Muscle of leg (tissue), 11 donors: ENCODE data around the gene SNRPA. TPM values are rescaled to one million over a fixed set of nuclear protein-coding genes. Genes with fewer than 3 reads are reported as not detected.
"Not testable (repeated sequence)": the region's sequence is repeated elsewhere in the genome, so short reads cannot be mapped to it uniquely, and the experiment has no call there.

Source experiments
- DNase-seq: peaks from one replicate; pipeline ENCODE4 v3.0.0; 2013
- H3K27ac ChIP-seq: one replicate; pipeline ENCODE4 v1.5.1; 2013; ENCODE audit warnings: mild to moderate bottlenecking, low read length, control low read depth
- H3K27me3 ChIP-seq: one replicate; pipeline ENCODE4 v1.6.1; 2013; ENCODE audit warnings: low read length; ENCODE audit not compliant: control insufficient read depth, insufficient read depth
- H3K36me3 ChIP-seq: one replicate; pipeline ENCODE4 v1.6.1; 2013; ENCODE audit warnings: low read length; ENCODE audit not compliant: control insufficient read depth, insufficient read depth
- H3K4me1 ChIP-seq: one replicate; pipeline ENCODE4 v1.6.1; 2013; ENCODE audit warnings: low read length; ENCODE audit not compliant: control insufficient read depth, insufficient read depth
- H3K4me3 ChIP-seq: one replicate; pipeline ENCODE4 v1.5.1; 2013; ENCODE audit warnings: low read length, control low read depth
- H3K9me3 ChIP-seq: replicated peaks from 2 replicates; pipeline ENCODE4 v1.6.1; 2013; ENCODE audit warnings: low read depth, low read length; ENCODE audit not compliant: control insufficient read depth
- WGBS: methylation state at CpG from one replicate; pipeline ENCODE4 v1.1.5; 2013; ENCODE audit warnings: missing lambda C conversion rate; ENCODE audit not compliant: insufficient coverage; 5-methylcytosine and 5-hydroxymethylcytosine counted together
- polyA plus RNA-seq, 8 donors: library from polyadenylated mRNA; unstranded; fragments of 120-200 nt; gene quantifications; one replicate each; pipeline versions ENCODE4 v1.2.1 to v1.2.3, GENCODE V29; 2013; ENCODE audit warnings: inconsistent platforms in 1 of 8, low replicate concordance in 1 of 8; ENCODE audit not compliant: insufficient read length in 8 of 8, insufficient read depth in 1 of 8
- total RNA-seq: library from RNA; stranded (reverse); fragments of 120-200 nt; gene quantifications from one replicate; pipeline ENCODE4 v1.2.4, GENCODE V29; 2013

The SNRPA gene
- total and polyA plus RNA-seq, 9 donors, result 27.0 to 88.4 (median 73.2) TPM

DNA sequence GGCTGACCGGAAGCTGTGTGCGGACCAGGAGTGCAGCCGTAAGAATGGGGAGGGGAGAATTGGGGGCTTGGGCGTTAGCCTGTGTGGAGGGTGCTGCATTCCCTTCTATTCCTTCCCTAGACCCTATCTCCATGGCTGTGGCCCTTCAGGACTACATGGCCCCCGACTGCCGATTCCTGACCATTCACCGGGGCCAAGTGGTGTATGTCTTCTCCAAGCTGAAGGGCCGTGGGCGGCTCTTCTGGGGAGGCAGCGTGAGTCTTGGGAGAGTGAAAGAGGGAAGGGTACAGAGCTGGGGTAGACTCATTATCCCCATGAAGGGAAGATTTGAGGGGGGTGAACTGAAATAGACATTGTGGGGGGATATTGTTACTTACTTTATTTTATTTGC is 24.6 kb downstream of the SNRPA start:
- Histone ChIP-seq H3K4me3 (no peak overlapping the region), H3K27ac (no peak overlapping the region), H3K4me1 (peaks cover 15% of the 10 kb centered on the region), H3K36me3 (peaks cover 6% of the 10 kb centered on the region), H3K27me3 (no peaks in the 10 kb centered on the region), H3K9me3 (no peaks in the 10 kb centered on the region)
- no peak for DNase-seq
- WGBS, result 96% methylated on average over 5 of the region's 10 CpGs

GRCh38 chr19:40776364-40776763 is 25.4 kb downstream of the SNRPA start:
- Histone ChIP-seq H3K27ac (peak overlapping the region; percentile 100), H3K4me3 (no peak overlapping the region), H3K36me3 (peaks cover 6% of the 10 kb centered on the region), H3K27me3 (no peaks in the 10 kb centered on the region), H3K4me1 (peaks cover 15% of the 10 kb centered on the region), H3K9me3 (no peaks in the 10 kb centered on the region)
- 100% methylated on average over 2 of the region's 7 CpGs for WGBS
- no peak for DNase-seq

- Histone ChIP-seq H3K4me3 (peak overlapping the region; percentile 60), H3K36me3 (peaks cover 8% of the 10 kb centered on the region), H3K27ac (peak overlapping the region; percentile 100), H3K27me3 (no peaks in the 10 kb centered on the region), H3K9me3 (no peaks in the 10 kb centered on the region), H3K4me1 (peaks cover 15% of the 10 kb centered on the region)
- 20% methylated on average over 7 of the region's 13 CpGs for WGBS
- DNase-seq, result peak; percentile 98
Observed at GRCh38 chr19:40776932-40777644, 26.1 kb downstream of the SNRPA start.

- H3K27ac ChIP-seq, result peak overlapping the region; percentile 100
- H3K4me1 ChIP-seq, result peaks cover 15% of the 10 kb centered on the region
- peak overlapping the region; percentile 60 for H3K4me3 ChIP-seq
- no peak for DNase-seq
- H3K36me3 ChIP-seq, result peaks cover 11% of the 10 kb centered on the region
- H3K9me3 ChIP-seq, result no peaks in the 10 kb centered on the region
- no peaks in the 10 kb centered on the region for H3K27me3 ChIP-seq
- WGBS, result 0% methylated on average over 6 of the region's 10 CpGs
Observed at GRCh38 chr19:40777645-40777936, 26.6 kb downstream of the SNRPA start.

GRCh38 chr19:40777937-40778705 is 27.1 kb downstream of the SNRPA start, which contains the start of gene RAB4B:
TSS of gene RAB4B (plus strand) at chr19:40778247. CDS start at chr19:40778376, 129 bp downstream.
- peak; percentile 100 for DNase-seq

DNA sequence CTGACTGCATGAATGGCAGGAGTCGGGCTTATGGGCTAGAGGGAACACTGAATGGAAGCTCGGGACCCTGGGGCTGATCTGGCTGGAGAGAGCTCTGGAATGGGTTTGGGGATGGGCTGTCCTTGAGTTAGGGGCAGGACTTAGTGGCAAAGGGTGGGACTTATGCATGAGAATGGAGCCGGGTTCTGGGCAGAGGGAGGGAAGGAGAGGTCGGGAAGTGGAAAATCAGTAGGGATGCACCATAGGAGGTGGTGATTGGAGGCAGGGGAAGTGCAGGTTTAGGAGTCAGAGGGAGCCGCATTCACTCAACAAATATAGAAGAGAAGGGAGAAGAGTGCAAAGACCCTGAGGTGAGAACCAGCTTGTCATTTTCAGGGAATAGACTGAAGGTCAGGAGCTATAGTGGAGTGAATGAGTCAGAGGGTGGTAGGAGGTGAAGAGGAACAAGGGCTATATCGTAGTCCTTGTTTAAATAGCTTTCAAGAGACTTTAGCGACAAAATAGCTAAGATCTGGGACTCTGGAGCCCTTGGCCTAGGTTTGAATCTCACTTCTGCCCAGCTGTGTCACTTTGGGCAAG is 27.8 kb downstream of the SNRPA start:
- 16% methylated on average over 7 of the region's 7 CpGs for WGBS
- Histone ChIP-seq H3K36me3 (peaks cover 11% of the 10 kb centered on the region), H3K27me3 (no peaks in the 10 kb centered on the region), H3K4me1 (peaks cover 15% of the 10 kb centered on the region), H3K4me3 (peak overlapping the region; percentile 80), H3K9me3 (no peaks in the 10 kb centered on the region), H3K27ac (peak overlapping the region; percentile 98)
- DNase-seq, result no peak

More at GRCh38 chr19:40777937-40778705, 27.1 kb downstream of the SNRPA start, which contains the start of gene RAB4B:
- Histone ChIP-seq H3K4me3 (peak within 1 kb of the TSS; percentile 80), H3K4me1 (peaks cover 15% of the 10 kb centered on the region), H3K27me3 (no peaks in the 10 kb centered on the region), H3K27ac (peak within 1 kb of the TSS; percentile 100), H3K9me3 (no peaks in the 10 kb centered on the region), H3K36me3 (peaks cover 11% of the 10 kb centered on the region)
- under 1% methylated on average over 54 of the region's 56 CpGs for WGBS

DNA sequence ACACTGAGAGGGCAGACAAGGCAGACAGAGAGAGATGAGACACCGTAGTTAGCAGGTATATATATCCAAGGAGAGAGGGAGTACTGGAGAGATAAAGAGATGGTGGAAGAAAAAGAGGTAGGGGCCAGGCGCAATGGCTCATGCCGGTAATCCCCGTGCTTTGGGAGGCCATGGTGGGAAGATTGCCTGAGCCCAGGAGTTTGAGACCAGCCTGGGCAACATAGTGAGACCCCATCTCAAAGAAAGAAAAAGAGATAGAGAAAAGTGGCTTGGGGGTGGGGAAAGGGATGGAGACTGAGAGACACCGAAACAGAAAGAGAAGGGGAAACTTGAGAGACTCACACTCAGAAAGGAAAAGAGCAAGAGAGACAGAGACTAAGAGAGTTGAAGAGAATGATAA is 29.6 kb downstream of the SNRPA start:
- Histone ChIP-seq H3K27ac (no peak overlapping the region), H3K9me3 (no peaks in the 10 kb centered on the region), H3K27me3 (no peaks in the 10 kb centered on the region), H3K4me1 (peaks cover 15% of the 10 kb centered on the region), H3K4me3 (no peak overlapping the region), H3K36me3 (peaks cover 16% of the 10 kb centered on the region)
- DNase-seq, result no peak
- WGBS, result 92% methylated on average over 5 of the region's 5 CpGs

GRCh38 chr19:40781140-40781539 is 30.1 kb downstream of the SNRPA start:
- Histone ChIP-seq H3K27ac (no peak overlapping the region), H3K9me3 (no peaks in the 10 kb centered on the region), H3K36me3 (peaks cover 16% of the 10 kb centered on the region), H3K4me1 (peaks cover 15% of the 10 kb centered on the region), H3K4me3 (no peak overlapping the region), H3K27me3 (no peaks in the 10 kb centered on the region)
- 98% methylated on average over 4 of the region's 7 CpGs for WGBS
- DNase-seq, result no peak

DNA sequence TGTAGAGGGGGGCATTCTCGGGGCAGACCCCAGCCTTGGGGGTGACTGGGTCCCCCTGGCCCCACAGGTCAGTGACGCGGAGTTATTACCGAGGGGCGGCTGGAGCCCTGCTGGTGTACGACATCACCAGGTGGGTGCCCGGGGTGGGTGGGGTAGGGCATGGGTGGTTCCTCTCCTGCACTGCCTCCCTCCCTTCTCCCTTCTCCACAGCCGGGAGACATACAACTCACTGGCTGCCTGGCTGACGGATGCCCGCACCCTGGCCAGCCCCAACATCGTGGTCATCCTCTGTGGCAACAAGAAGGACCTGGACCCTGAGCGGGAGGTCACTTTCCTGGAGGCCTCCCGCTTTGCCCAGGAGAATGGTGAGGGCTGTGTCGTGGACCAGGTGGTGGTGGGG is 32.7 kb downstream of the SNRPA start:
- 100% methylated on average over 6 of the region's 14 CpGs for WGBS
- H3K27me3 ChIP-seq, result no peaks in the 10 kb centered on the region
- peaks cover 20% of the 10 kb centered on the region for H3K36me3 ChIP-seq
- no peak overlapping the region for H3K4me3 ChIP-seq
- no peak for DNase-seq
- H3K27ac ChIP-seq, result no peak overlapping the region
- H3K9me3 ChIP-seq, result no peaks in the 10 kb centered on the region
- peaks cover 4% of the 10 kb centered on the region for H3K4me1 ChIP-seq

GRCh38 chr19:40784146-40784545 is 33.1 kb downstream of the SNRPA start:
- 80% methylated on average over 1 of the region's 2 CpGs for WGBS
- H3K9me3 ChIP-seq, H3K27me3 ChIP-seq, H3K4me1 ChIP-seq, H3K4me3 ChIP-seq, H3K27ac ChIP-seq, DNase-seq: not testable (repeated sequence)
- H3K36me3 ChIP-seq, result peaks cover 20% of the 10 kb centered on the region
